Astrocyte of the spinal cord (primary cell): ENCODE measurements around the gene PTPRZ1.

Experiments used
- DNase-seq: peaks from one replicate; pipeline ENCODE4 v3.0.0; 2011; ENCODE audit warnings: low read depth, low spot score
- H3K4me3 ChIP-seq: 2 replicates; pipeline ENCODE4 v1.5.1; 2011; ENCODE audit warnings: low read depth, mild to moderate bottlenecking, low read length, moderate library complexity
- CTCF ChIP-seq: IDR thresholded peaks from 2 replicates; pipeline ENCODE4 v1.5.1; 2012; ENCODE audit warnings: low read depth, mild to moderate bottlenecking, low read length, inconsistent platforms
- in situ Hi-C: cut with HindIII; loops from 2 replicates; pipeline ENCODE4 v1.10.0; 2017; ENCODE audit warnings: low sequenced_read_pairs

PTPRZ1 gene

GRCh38 chr7:121941830-121942229, 68.9 kb downstream of the PTPRZ1 start:
- DNase-seq, result no peak
- in situ Hi-C loops, result no loop called here
- no peak overlapping the region for H3K4me3 ChIP-seq
- no peak for TF ChIP-seq CTCF

- in situ Hi-C loops, result no loop called here
- no peak for DNase-seq
- H3K4me3 ChIP-seq, result no peak overlapping the region
- no peak for TF ChIP-seq CTCF
These were observed 72.1 kb downstream of the PTPRZ1 start for GRCh38 chr7:121945066-121945465.

GRCh38 chr7:121945480-121946236, 72.7 kb downstream of the PTPRZ1 start:
- TF ChIP-seq CTCF, result no peak
- no peak for DNase-seq
- in situ Hi-C loops, result no loop called here
- H3K4me3 ChIP-seq, result no peak overlapping the region

- no peak for TF ChIP-seq CTCF
- in situ Hi-C loops, result no loop called here
- no peak overlapping the region for H3K4me3 ChIP-seq
- DNase-seq, result no peak
These were observed 80.2 kb downstream of the PTPRZ1 start for GRCh38 chr7:121953164-121953563.

GRCh38 chr7:121953601-121954000, 80.6 kb downstream of the PTPRZ1 start:
- no peak for TF ChIP-seq CTCF
- DNase-seq, result no peak
- in situ Hi-C loops, result no loop called here
- H3K4me3 ChIP-seq, result no peak overlapping the region

DNA sequence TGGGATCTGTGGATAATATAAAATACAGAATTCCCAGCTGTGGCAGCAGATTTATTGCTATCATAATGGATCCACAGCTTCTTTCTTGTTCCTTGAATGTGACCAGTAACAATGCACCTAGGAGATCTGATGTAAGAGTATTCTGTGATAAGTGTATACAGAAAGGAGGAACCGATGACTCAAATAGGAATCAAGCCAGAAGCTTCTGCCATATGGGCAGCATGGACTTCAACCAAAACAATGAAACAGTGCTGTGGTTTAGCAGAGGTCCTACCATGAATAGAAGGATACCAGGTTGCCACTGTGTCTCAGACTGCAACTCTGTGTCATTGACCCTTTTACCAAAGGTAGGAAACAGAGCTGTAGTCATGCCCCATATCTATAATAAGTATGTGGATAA, 81.8 kb downstream of the PTPRZ1 start:
- in situ Hi-C loops, result no loop called here
- DNase-seq, result peak; percentile 83
- no peak overlapping the region for H3K4me3 ChIP-seq
- TF ChIP-seq CTCF, result no peak

- TF ChIP-seq CTCF, result no peak
- in situ Hi-C loops, result no loop called here
- DNase-seq, result no peak
- no peak overlapping the region for H3K4me3 ChIP-seq
These were observed 84.7 kb downstream of the PTPRZ1 start for GRCh38 chr7:121957626-121958025.
